Retinal pigment epithelial cell (primary cell): ENCODE results near the gene SOD3.

Source experiments
- DNase-seq: peaks from one replicate; pipeline ENCODE4 v3.0.0-alpha.2; 2010; ENCODE audit warnings: low read depth
- H3K4me3 ChIP-seq: 2 replicates; pipeline ENCODE4 v1.5.1; 2011; ENCODE audit warnings: mild to moderate bottlenecking, low read length, control low read depth, moderate library complexity
- TF ChIP-seq, protein P1 (sequence below): conservative IDR thresholded peaks from 2 replicates; pipeline ENCODE4 v1.5.1; 2011; ENCODE audit warnings: low read depth, low read length, control low read depth, inconsistent platforms

The SOD3 gene

GRCh38 chr4:24769571-24769970 lies 25.8 kb upstream of the SOD3 start:
- TF ChIP-seq, protein P1, sequence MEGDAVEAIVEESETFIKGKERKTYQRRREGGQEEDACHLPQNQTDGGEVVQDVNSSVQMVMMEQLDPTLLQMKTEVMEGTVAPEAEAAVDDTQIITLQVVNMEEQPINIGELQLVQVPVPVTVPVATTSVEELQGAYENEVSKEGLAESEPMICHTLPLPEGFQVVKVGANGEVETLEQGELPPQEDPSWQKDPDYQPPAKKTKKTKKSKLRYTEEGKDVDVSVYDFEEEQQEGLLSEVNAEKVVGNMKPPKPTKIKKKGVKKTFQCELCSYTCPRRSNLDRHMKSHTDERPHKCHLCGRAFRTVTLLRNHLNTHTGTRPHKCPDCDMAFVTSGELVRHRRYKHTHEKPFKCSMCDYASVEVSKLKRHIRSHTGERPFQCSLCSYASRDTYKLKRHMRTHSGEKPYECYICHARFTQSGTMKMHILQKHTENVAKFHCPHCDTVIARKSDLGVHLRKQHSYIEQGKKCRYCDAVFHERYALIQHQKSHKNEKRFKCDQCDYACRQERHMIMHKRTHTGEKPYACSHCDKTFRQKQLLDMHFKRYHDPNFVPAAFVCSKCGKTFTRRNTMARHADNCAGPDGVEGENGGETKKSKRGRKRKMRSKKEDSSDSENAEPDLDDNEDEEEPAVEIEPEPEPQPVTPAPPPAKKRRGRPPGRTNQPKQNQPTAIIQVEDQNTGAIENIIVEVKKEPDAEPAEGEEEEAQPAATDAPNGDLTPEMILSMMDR, result no peak
- DNase-seq, result no peak
- H3K4me3 ChIP-seq, result no peak overlapping the region

GRCh38 chr4:24770032-24770584 lies 25.3 kb upstream of the SOD3 start:
- TF ChIP-seq, protein P1, result no peak
- DNase-seq, result peak; percentile 90
- H3K4me3 ChIP-seq, result no peak overlapping the region

- DNase-seq, result no peak
- TF ChIP-seq, protein P1, result no peak
- no peak overlapping the region for H3K4me3 ChIP-seq
These were observed 24.7 kb upstream of the SOD3 start for GRCh38 chr4:24770667-24771066.

GRCh38 chr4:24771241-24771640 lies 24.1 kb upstream of the SOD3 start:
- DNase-seq, result no peak
- TF ChIP-seq, protein P1, result no peak
- H3K4me3 ChIP-seq, result no peak overlapping the region

- TF ChIP-seq, protein P1, result no peak
- H3K4me3 ChIP-seq, result no peak overlapping the region
- DNase-seq, result no peak
These were observed 23.2 kb upstream of the SOD3 start for GRCh38 chr4:24772061-24772705.

DNA sequence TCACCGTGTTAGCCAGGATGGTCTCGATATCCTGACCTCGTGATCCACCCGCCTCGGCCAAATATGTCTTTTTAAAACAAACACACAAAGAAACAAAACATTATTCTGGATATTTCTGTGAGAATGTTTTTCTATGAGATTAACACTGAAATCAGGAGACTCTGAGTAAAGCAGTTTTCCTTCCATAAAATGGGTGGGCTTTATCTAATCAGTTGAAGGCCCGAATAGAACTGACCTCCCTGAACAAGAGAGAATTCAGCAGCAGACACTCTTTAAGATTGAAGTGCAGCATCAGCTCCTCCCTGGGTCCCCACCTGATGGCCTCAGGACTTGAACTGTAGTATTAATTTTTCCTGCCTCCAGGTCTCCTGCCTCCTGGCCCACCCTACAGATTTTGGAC lies 22.4 kb upstream of the SOD3 start:
- TF ChIP-seq, protein P1, result no peak
- DNase-seq, result no peak
- H3K4me3 ChIP-seq, result no peak overlapping the region

GRCh38 chr4:24774452-24774851 lies 20.9 kb upstream of the SOD3 start:
- DNase-seq, result no peak
- TF ChIP-seq, protein P1, result no peak
- H3K4me3 ChIP-seq, result no peak overlapping the region
